Erythroblast (primary cell): ENCODE measurements around the gene STAM2.

Experiments
- GATA1 ChIP-seq: IDR thresholded peaks from 2 replicates; pipeline ENCODE4 v1.6.1; 2011; ENCODE audit warnings: low read depth, mild to moderate bottlenecking, control low read depth, low read length, moderate library complexity
- POLR2A ChIP-seq: IDR thresholded peaks from 2 replicates; pipeline ENCODE4 v1.6.1; 2011; ENCODE audit warnings: mild to moderate bottlenecking, low read length

GRCh38 chr2:152120430-152120829, 55.1 kb downstream of the STAM2 start:
- TF ChIP-seq POLR2A (no peak), GATA1 (no peak)
